GM21717 (cell line): ENCODE data around the gene FAM187B.

Experiments used
- ATAC-seq: cut with Tn5 transposase; IDR thresholded peaks from one replicate; pipeline ENCODE4 v1.9.1; 2021; ENCODE audit warnings: mild to moderate bottlenecking, moderate library complexity; ENCODE audit not compliant: unreplicated experiment

FAM187B gene

GRCh38 chr19:35179830-35180229 lies 48.7 kb downstream of the FAM187B start:
- ATAC-seq, result no peak

GRCh38 chr19:35178701-35179100 lies 49.8 kb downstream of the FAM187B start:
- no peak for ATAC-seq

- no peak for ATAC-seq
These were observed 50.9 kb downstream of the FAM187B start for GRCh38 chr19:35177377-35178274.

GRCh38 chr19:35176181-35176570 lies 52.4 kb downstream of the FAM187B start:
- ATAC-seq, result no peak
